ENCODE data around the gene ELMO1. TPM values are rescaled to one million over a fixed set of nuclear protein-coding genes. Genes with fewer than 3 reads are reported as not detected.

Gene ELMO1
- total RNA-seq, 1 donor from 2014 or later = 66.1 TPM

DNA sequence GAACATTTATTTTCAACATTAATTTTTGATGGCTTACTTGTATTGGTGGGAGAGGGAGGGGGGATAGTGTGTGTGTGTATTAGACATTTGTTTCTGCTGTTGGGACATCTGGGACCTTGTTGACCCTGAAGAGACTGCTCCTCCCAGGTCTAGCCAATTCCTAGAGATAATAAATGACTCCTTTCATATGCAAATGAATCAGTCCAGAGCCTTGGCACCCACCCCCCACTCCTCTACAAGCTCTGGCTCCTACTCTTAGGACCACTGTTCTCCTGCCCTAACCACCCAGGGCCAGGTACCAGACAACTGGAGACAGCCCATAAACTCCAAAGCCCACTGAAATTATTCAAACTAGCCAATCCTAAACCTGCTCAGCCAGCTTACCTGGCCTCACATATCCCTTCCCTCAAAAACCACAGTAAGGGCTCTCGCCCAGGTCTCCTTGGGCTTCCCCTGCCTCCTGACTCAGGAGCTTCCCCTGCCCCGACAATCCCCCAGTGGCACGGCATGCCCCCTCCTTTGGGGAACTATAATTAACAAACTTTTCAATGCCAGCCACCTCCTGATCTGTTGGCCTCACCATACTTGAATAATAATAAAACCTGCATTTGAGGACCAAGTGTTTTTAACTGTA, 233.3 kb downstream of the ELMO1 start:
- no peak overlapping the region for H3K4me3 Mint-ChIP-seq (ENCODE audit: low read depth)
- TF ChIP-seq, protein P1, sequence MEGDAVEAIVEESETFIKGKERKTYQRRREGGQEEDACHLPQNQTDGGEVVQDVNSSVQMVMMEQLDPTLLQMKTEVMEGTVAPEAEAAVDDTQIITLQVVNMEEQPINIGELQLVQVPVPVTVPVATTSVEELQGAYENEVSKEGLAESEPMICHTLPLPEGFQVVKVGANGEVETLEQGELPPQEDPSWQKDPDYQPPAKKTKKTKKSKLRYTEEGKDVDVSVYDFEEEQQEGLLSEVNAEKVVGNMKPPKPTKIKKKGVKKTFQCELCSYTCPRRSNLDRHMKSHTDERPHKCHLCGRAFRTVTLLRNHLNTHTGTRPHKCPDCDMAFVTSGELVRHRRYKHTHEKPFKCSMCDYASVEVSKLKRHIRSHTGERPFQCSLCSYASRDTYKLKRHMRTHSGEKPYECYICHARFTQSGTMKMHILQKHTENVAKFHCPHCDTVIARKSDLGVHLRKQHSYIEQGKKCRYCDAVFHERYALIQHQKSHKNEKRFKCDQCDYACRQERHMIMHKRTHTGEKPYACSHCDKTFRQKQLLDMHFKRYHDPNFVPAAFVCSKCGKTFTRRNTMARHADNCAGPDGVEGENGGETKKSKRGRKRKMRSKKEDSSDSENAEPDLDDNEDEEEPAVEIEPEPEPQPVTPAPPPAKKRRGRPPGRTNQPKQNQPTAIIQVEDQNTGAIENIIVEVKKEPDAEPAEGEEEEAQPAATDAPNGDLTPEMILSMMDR (IDR thresholded peaks at IDR 0.05; ENCODE audit: unreplicated experiment) = no peak
- DNase-seq (ENCODE audit: low spot score, unreplicated experiment) = no peak
- H3K27ac Mint-ChIP-seq = peak overlapping the region; percentile 3
- H3K9me3 Mint-ChIP-seq (ENCODE audit: low read depth) = no peaks in the 10 kb centered on the region
- no peaks in the 10 kb centered on the region for H3K27me3 Mint-ChIP-seq
- H3K4me1 Mint-ChIP-seq (ENCODE audit: low read depth) = peaks cover 19% of the 10 kb centered on the region
- H3K36me3 Mint-ChIP-seq (ENCODE audit: insufficient read depth) = peaks cover 8% of the 10 kb centered on the region

DNA sequence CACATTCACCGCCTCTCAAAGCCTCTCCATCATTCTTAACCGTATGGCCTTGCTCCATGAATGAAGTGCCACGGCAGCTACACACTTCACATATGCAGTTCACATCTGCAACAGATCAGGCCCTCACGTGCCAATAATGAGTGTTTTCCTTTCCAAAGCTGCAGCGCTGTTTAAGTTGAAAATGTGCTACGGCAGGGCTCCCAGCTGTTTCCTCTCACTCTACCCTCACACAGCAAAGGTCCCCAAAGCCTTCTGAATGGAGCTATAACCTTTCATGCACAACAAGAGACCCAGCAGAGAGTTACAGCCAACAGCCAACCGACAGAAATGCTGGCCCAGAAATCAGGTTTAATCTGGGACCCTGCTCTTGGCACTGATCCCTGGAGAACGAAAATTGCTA, 236.1 kb downstream of the ELMO1 start:
- H3K27ac Mint-ChIP-seq = no peak overlapping the region
- peaks cover 14% of the 10 kb centered on the region for H3K4me1 Mint-ChIP-seq (ENCODE audit: low read depth)
- no peak for DNase-seq (ENCODE audit: low spot score, unreplicated experiment)
- H3K4me3 Mint-ChIP-seq (ENCODE audit: low read depth) = no peak overlapping the region
- TF ChIP-seq, protein P1 (IDR thresholded peaks at IDR 0.05; ENCODE audit: unreplicated experiment) = no peak
- peaks cover 8% of the 10 kb centered on the region for H3K36me3 Mint-ChIP-seq (ENCODE audit: insufficient read depth)
- no peaks in the 10 kb centered on the region for H3K9me3 Mint-ChIP-seq (ENCODE audit: low read depth)
- H3K27me3 Mint-ChIP-seq = no peaks in the 10 kb centered on the region

DNA sequence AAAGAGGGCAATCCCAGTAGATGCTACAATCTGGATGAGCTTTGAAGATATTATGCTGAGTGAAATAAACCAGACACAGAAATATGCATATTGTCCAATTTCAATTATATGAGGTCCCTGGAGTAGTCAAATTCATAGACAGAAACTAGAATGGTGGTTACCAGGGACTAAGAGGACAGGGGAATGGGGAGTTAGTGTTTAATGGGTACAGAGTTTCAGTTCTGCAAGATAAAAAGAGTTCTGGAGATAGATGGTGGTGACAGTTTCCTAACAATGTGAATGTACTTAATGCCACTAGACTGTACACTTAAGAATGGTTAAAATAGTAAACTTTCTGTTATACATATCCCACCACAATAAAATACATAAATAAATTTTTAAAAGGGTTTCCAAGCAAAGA, 236.6 kb downstream of the ELMO1 start:
- TF ChIP-seq, protein P1 (IDR thresholded peaks at IDR 0.05; ENCODE audit: unreplicated experiment) = no peak
- H3K4me1 Mint-ChIP-seq (ENCODE audit: low read depth) = peaks cover 14% of the 10 kb centered on the region
- H3K36me3 Mint-ChIP-seq (ENCODE audit: insufficient read depth) = peaks cover 6% of the 10 kb centered on the region
- no peaks in the 10 kb centered on the region for H3K9me3 Mint-ChIP-seq (ENCODE audit: low read depth)
- no peak overlapping the region for H3K27ac Mint-ChIP-seq
- H3K4me3 Mint-ChIP-seq (ENCODE audit: low read depth) = no peak overlapping the region
- DNase-seq (ENCODE audit: low spot score, unreplicated experiment) = no peak
- no peaks in the 10 kb centered on the region for H3K27me3 Mint-ChIP-seq

DNA sequence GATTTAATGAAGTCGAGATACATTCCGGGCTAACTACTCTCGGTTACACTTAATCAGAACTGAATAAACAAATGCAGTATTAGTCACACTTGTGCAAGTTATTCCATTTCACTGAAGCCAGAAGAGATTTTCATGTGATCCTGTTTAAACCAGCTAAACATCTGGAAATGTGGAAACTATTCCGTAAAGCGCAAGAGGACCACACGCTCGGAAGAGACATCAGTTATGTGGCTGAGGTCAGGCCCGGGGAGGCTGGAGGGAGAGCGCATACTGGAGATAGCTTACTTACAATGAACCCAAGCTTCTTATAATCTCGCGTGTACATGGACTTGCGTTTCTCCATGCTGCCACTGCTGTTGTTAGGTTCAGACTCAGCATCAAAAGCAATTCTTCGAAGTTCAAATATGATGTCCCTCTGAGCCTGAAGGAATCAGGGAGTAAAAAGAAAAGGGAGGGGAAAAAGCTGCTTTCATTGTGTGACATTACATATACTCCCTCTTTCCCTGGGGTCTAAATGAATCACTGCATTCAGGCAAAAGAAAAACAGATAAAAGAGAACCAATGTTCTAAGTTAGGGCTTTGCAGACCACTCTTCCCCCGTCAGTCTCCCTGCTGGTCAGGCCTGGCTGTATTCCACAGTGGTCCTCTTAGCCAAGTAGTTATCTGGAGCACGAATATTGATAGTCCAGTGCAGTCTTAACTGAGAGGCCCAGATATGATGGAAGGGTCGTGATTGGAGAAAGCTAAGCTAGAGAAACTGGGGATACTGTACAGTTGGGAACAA, 237.4 kb downstream of the ELMO1 start:
- H3K4me1 Mint-ChIP-seq (ENCODE audit: low read depth) = peaks cover 13% of the 10 kb centered on the region
- no peak overlapping the region for H3K4me3 Mint-ChIP-seq (ENCODE audit: low read depth)
- no peaks in the 10 kb centered on the region for H3K9me3 Mint-ChIP-seq (ENCODE audit: low read depth)
- TF ChIP-seq, protein P1 (IDR thresholded peaks at IDR 0.05; ENCODE audit: unreplicated experiment) = no peak
- no peak overlapping the region for H3K27ac Mint-ChIP-seq
- DNase-seq (ENCODE audit: low spot score, unreplicated experiment) = no peak
- peaks cover 5% of the 10 kb centered on the region for H3K36me3 Mint-ChIP-seq (ENCODE audit: insufficient read depth)
- no peaks in the 10 kb centered on the region for H3K27me3 Mint-ChIP-seq

DNA sequence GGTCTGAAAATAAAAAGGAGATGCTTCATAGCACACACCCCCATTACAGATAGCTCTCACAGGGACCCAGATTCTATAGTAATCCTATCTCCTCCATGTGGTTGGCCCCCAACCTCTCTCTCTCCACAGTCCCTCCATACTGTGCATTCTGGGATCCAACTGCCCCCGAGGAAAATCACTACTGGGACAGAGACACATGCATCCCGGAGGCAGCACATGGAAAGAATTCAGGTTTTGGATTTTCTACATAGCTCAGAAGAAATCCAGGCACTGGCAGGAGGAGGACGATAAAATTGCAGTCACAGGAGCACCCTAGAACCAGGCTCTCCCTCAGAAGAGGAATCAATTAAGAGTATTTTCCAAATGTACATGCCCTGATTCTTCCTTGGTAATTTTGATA, 239.5 kb downstream of the ELMO1 start:
- TF ChIP-seq, protein P1 (IDR thresholded peaks at IDR 0.05; ENCODE audit: unreplicated experiment) = no peak
- no peak overlapping the region for H3K27ac Mint-ChIP-seq

More for the DNA sequence above, 239.5 kb downstream of the ELMO1 start:
- H3K4me3 Mint-ChIP-seq (ENCODE audit: low read depth) = no peak overlapping the region
- H3K9me3 Mint-ChIP-seq (ENCODE audit: low read depth) = peaks cover 3% of the 10 kb centered on the region
- DNase-seq (ENCODE audit: low spot score, unreplicated experiment) = no peak
- no peaks in the 10 kb centered on the region for H3K4me1 Mint-ChIP-seq (ENCODE audit: low read depth)
- no peaks in the 10 kb centered on the region for H3K27me3 Mint-ChIP-seq
- peaks cover 11% of the 10 kb centered on the region for H3K36me3 Mint-ChIP-seq (ENCODE audit: insufficient read depth)
